Eye (tissue), 1 donor: ENCODE data around the gene ADO.

Experiments used
- DNase-seq: peaks from one replicate; pipeline ENCODE4 v3.0.0-alpha.2; 2015

The ADO gene

DNA sequence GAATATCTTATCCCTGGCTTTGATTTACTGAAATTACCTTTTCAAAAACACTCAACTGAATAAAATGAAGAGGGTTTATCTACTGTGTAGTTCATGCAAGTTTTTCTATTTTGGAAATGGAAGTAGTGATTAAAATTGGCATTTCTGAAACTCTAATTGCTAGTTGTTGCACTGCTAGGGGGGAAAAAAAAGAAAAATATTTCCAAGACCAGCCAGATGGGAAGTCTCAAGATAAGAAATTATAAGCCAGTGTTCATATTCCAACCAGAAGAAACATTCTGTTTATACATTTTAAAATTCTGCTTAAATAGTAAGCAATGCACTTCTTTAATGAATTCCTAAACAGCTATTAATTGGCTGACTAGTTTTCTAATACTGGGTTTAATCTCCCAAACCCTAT is 9.4 kb upstream of the ADO start:
- no peak for DNase-seq

DNA sequence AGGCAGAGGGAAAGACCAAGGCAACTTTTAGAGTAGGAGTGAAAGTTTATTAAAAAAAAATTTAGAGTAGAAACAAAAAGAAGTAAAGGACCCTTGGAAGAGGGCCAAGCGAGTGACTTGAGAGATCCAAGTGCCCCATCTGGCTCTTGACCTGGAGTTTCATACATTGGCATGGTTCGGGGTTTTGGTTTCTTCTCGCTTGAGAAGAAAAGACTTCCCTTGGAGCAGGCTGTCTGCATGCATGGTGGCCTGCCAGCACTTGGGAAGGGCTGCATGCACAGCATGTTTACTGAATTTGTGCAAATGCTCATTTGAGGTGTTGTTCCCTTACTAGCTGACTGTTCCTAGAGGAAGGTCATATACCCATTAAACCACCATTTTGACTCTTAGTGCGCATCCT is 8.8 kb upstream of the ADO start:
- no peak for DNase-seq

DNA sequence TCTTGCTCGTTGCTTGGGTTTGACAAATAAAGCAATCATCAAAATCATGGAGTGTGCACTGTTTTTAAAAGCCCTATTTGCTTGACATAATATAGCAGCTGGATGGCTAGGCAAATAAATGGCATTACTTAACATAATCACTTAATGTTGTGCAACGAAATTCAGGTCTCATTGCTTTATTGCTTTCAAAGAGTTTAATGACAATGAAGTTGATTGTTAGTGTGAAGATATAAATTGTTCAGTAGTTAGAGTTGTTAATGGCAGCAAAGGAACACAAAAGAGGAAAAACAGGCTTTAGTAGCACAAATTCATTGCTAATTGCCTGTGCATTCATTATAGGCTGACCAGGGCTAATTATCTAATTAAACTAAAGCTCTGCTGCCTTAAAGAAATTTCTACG is 7.6 kb upstream of the ADO start:
- no peak for DNase-seq

DNA sequence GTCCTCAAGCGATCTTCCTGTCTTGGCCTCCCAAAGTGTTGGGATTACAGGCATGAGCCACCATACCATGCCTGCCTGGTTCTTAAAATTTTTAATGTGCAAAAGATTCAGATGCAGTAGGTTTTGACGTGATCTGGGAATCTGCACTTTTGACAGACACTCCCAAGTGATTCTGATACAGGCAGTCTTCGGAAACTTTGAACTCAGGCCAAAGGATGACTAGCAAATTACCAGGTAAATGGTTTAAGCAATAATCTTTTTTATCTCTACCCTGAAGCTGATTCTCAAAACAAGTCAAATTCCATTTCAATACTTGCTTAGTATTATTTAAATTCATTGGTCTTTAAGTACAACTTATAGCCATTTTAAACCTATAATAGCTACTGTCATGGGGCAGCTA is 2.6 kb upstream of the ADO start:
- no peak for DNase-seq

DNA sequence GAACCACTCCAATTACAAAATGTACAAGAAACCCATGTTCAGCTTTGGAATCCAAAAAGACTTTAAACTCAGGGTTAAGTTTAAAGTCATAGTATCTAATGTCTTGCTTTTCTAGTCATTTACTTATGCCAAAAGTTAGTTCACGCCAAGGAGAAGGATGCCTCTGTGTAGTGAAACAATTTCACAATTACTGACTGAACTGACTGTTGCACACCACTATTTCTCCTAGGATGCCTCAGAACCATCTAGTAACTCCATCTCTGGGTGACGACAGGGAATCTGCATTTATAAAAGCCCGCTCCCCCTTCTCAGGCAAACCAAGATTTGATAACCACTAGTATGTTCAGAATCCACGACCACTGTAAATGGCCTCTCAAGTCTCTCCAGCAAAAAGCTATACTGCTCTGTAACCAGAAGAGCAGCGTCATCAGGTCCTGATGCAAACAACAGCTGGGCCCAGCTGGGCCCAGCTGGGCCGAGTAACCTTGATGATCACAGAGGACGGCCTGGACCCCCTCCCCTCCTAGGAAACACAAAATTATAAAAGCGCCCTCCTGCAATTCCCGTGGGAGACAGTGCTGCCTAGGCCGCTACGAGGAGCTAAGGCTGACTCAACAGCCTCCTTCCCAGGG is 680 bp upstream of the ADO start:
- no peak for DNase-seq

DNA sequence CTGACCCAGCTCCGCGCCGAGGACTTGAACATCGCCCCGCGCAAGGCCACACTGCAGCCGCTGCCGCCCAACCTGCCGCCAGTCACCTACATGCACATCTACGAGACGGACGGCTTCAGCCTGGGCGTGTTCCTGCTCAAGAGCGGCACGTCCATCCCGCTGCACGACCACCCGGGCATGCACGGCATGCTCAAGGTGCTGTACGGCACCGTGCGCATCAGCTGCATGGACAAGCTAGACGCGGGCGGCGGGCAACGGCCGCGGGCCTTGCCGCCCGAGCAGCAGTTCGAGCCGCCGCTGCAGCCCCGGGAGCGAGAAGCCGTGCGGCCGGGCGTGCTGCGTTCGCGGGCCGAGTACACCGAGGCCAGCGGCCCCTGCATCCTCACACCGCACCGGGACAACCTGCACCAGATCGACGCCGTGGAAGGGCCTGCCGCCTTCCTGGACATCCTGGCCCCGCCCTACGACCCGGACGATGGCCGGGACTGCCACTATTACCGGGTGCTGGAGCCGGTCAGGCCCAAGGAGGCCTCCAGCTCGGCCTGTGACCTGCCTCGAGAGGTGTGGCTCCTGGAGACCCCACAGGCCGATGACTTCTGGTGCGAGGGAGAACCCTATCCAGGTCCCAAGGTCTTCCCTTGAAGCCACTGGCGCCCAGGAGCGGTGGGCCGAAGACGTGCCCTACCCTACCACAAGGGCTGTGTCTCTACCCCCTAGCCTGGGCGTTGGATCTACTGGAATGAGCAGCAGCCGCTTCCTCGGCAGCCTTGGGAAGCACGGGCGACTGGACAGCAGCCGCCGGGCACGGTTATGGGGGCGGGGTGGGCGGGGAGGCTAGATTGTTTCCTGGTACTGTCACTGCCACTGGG is 945 bp downstream of the ADO start:
- peak; percentile 85 for DNase-seq

DNA sequence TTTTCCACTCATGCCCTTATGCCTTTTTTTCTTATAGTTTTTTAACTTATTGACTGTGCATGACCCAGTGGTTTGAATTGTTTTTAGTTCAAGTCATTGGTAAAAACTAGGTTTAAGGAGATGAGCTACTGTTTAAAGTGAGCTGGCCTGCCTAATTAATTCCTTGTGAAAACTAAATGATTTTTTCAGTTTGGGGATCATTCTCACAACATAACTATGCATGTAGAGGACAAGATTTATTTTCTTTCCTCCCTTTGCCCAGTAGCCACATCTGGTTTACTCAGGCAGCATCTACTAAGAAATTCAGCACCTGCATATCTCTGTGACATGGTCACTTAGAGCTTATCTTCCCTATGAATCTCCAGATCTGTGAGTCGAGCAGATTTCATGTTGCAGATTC is 1.7 kb downstream of the ADO start:
- no peak for DNase-seq

DNA sequence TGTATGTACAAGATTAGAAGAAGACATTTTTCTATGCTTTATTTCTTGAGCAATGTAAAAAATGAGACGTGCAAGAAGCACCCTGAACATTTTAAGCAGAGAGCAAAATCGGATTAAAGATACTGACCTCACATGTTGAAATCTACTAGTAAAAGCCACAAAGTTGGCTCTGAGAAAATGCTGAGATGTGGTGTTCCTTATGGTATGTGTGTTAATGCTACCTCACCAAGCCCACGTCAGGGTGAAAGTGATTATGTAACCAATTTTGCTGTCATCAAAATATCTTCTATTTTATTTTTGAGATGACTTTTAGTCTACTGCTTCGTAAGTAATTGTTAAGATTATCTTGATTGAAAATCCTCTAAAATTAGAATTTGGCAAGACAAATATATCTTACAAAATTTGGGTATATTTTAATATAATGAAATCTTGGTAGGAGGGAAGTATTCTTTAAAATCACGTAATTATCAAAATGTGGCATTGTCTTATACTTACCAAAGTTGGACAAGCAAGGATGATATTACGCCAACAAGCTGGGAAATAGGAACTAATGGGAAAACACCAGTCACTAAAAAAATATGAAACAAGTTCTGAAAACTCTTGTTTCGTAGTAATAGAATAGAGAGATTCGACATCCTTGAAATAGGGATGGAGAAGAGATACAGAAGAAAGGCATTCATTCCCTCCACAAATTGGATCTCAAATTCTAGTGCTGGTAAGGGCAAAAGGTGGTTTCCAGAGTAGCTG is 5.8 kb downstream of the ADO start:
- no peak for DNase-seq

DNA sequence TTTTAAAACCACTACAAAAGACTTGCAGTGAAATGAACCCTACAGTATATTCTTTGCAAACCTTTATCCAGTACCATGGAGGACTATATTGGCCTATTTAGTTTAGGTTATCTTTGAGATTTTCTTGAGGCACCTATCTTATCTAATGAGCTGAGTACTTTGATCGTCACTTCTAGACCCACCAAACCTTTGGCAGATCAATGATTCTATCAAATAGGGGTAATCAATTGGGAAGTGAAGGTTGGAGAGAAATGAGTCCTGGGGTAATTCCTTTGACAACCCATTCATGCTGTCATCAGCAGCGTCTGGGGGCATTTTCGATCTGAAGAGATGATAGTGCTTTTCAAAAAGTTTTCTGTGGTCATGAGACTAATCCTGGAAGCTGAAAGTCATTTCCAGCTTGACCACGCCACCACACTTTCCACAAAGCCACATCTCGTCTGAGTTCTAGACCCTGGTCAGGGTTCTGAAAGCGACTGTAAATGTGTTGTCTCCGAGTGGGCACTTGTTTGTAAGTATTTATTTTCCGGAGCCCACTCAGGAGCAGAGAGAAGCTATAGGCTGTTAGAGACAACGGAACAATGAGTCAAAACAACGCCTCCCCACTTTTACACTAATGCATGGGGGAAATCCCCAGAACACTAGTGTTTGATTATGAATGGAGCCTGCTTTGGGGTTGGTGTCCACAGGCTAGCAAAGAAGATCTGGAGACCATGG is 6.8 kb downstream of the ADO start:
- no peak for DNase-seq

DNA sequence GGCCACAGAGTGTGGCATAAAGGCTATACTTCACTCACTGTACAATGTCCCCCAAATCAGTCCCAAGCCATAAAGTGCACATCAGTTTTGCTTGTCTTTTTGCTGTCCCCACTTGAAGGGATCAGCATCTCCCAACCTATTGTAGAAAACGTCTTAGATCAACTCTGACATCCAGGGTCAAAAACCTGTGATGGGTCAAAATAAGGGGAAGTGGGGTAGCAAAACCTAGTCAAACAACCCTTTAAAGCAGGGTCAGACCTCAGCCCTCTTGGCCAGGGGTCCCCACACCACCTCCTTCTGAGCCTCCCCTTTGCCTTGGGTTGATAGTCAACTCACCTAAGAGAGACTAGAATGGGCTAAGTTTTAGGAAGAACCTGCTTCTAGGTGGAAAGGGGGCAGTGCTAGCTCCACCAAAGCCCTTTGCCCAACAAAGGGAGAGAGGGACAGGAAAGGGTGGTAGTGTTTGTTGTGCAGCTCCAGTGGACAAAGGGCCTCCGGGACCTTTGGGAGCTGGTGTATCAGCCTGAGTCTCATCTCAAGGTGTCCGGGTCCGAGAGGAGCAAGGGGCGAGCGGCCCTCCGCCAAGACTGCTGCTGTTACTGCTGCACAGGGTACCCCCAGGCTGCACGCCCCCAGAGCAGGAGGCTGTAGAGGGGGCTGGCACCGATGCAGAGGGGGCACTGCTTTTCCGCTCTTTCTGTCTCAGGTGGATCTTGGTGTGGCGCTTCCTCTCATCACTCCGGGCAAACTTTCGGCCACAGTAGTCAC is 8.3 kb downstream of the ADO start:
- DNase-seq: no peak

DNA sequence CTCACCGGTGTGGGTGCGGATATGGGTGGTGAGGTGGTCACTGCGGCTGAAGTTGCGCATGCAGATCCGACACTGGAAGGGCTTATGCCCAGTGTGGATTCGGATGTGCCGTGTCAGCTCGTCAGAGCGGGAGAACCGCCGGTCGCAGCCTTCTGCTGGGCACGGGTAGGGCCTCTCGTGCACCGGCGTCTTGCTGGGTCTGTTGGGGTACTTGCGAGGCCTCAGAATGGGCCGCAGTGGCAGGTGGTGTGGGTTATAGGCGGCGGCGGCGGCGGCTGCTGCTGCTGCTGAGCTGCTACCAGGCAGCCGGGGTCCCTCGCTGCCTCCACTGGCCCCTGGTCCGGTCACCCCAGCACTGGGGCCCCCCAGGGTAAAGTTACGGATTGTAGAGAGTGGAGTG is 8.9 kb downstream of the ADO start:
- DNase-seq: no peak

DNA sequence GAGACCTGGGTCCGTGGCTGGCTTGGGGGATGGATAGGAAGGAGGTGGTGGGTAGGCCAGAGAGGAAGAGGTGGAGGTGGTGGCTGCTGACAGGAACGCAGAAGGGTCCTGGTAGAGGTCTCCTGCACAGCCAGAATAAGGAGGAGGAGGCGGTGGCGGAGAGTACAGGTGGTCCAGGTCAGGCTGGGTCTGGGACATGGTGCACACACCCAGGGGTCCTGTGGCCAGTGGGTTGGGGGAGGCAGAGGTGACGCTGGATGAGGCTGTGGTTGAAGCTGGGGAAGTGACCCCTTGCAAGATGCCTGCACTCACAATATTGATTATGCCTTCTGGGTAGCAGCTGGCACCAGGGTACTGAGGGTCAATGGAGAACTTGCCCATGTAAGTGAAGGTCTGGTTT is 9.5 kb downstream of the ADO start:
- no peak for DNase-seq

DNA sequence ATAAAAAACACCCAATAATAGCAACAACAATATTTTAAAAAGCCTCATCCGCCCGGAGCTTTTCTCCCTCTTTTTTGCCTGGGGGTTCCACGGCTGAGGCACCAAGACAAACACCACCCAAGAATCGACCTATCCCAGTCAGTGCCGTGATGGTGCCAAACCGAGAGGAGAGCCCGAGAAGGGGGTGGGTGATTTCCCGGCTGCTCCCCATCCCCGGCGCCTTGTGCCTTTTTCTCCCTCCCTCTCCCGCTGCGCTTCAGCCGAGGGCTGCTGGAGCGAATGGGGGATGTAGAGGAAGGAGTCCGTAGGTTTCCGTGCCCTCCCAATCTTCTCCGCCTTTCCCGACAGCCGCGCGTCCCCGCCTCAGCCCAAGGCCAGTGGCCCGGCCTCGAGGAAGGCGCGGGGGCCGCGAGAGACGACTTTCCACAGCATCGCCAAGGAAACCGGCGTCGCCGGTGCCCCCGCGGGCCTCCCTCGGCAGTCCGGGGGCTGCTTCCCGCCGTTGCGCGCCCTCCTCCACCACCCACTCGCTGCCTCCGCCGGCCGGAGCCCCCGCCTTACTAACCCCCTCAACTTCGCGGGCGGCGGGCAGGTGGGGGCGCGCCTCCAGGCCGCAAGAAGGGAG is 10.3 kb downstream of the ADO start:
- DNase-seq: peak; percentile 48

DNA sequence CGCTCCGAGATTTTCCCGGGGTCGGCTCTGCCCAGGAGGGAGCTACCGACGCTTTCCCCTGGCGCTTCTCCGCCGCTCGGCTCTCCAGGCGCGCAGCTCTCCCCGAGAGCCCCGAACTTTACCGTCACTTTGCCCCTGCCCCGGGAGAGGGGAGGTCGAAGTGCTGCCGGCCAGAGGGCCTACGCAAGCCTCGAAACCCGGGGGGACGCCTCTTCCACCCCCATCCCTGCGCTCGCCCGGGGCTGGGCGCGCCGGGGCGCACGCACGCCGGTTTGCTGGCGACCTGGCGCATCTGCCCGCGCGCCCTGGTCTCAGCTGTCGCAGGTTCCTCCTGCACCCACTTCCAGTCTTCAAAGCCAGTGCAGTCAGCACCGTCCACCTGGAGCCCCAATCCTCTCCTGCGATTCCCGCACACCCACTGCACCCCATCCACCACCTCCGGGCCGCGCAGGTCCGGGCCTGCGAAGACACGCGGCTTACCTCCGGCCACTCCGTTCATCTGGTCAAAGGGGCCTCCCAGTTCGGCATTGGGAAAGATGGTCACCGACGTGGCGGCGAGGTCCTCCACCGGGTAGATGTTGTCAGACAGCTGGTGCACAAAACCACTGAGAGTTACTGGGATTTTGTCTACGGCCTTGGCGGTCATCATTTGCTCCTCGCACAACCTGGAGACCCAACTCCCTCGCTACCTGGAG is 11.0 kb downstream of the ADO start:
- DNase-seq: peak; percentile 67

DNA sequence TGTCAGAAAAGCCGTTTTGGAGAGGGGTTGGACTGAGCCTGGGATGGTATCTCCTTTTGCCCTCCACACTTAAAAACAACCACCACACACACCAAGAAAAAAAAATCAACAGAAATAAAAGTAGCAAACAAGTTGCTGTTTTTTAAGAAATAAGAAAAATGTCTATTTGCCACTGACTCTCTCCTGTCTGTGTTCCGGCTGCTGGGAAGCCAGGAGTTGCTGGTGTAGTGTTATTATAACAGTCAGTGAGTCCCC is 11.5 kb downstream of the ADO start:
- DNase-seq: no peak

DNA sequence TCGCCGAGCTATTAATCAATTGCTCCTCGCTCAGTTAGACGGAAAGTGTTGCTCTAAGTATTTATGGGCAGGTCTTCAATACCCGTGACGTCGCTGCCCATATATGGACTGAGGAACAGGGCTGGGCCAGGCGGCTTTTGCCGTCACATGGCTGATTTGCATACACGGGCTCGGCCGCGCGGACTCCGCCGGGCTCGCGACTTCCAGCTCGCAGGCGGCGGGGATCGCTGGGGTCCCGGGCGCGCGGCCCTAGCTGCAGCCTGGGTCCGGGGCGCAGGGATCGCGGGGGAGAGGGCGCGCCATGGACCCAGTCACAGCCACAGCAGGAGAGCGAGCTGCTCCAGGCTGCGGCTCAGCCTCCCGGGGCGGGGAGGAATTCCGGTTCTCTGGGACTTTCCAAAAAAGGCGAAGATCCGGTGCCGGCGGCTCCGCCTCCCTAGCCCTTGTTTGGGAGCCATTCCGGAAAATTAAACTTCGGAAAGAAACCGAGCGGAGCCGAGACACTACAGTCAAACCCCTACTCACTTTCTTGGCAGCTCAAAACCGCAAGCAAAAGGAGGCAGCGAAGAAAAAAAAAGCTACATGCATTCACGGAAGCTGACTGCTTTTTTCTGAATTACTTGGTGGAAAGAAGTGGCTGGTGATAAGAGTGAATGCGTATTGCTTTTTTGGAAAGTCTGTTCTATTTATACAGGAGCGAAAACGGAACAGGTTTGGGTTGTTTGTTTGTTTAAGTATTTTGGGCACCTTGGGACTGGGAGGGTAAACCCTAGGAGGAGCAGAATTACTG is 12.0 kb downstream of the ADO start, which contains the start of gene EGR2:
Gene EGR2, minus strand, starts transcription at position 36 of the 790 bp plus-strand sequence. CDS start 337 bp downstream, outside the sequence.
- DNase-seq: peak; percentile 96

DNA sequence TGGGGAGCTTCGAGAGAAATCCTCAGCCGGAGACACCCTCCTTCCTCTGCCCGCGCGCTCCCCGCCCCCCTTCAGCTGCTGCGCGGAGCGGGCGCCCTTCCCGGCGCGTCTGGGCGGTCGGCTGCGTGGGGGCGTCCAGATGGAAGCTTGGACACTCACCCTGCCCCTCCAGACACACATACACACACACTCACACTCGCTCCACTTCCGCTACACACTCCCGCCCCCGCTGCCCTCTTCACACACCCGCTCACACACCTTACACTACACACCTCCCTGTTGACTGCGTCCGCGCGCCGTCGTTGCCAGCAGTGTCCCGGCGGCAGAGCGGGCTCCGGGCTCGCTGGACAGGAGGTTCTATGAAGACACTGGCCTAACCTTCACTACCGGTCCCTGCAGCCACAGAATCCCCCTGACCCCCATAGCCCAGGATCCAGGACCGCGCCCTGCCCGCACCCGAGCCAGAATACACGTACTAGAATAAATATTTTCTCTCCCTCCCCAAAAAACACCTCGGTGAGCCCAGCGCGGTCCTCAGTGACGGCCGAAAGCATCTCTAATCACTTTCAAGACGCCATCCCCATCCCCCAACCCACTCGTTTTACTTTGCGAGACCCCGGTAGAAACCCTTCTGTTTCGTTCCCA is 12.7 kb downstream of the ADO start:
- DNase-seq: no peak

DNA sequence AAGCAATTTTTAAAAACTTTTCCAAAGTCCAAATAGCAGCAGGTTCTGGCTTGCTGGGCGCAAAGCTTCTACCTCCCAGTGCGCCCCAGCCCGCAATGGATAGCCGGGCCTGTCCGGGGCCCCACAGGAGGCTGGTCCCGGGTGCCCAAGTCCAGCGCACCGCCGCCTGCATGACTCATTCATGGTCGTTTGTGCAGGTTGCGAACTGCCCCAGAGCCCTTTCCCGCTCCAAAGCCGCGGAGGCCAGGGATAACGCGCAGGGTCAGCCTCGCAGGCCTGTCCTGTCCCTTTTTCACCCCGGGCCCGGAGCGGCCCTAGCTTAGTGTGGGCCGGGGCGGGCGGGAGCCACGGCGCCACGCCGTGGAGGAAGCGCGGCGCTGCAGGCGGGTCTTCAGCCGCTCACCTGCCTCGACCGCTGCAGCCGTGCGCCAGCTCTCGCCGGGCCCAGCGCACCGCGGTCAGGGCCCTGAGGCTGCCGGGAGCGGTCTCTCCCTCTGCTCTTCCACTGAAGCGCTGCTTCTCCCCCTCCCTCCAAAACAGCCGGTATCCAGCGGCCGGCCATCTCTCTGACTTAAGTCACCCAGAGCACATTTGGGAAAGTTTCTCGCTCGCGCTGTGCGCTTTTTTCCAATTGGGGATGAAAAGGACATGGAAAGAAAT is 13.4 kb downstream of the ADO start:
- peak; percentile 89 for DNase-seq

DNA sequence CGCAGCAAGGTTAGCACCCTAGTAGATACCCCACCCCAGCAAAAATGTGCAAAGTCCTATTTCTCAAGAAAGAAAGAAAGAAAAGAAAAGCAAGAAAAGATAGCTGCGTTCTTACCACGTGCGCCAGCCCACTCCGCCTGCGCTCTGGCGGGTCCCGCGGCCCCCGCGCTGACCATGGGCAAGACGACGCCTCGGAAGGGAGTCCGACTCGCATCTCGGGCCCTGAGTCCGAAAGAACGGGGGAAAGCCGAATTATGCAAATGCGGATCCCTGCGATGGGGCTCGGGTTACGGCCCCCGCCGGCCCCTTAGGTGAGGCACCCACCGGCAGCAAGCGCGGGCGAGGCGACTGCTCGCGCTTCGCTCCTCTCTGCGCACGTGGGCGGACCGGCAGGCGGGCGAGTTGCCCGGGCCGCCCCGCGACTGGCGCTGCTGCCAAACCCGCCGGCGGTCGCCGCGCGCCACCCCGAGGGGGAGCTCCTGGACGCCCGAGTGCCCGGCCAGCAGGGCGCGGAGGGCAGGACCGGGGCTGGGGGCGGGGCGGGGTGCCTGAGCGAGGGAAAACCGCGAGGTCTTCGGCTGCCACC is 14.0 kb downstream of the ADO start:
- no peak for DNase-seq
